GM12878 (cell line): ENCODE data around the gene INO80C. TPM values are rescaled to one million over a fixed set of nuclear protein-coding genes. Genes with fewer than 3 reads are reported as not detected.

Experiments used
- ATAC-seq: fragments of 200-7000 bp; cut with Tn5 transposase; 3 replicates; pipeline ENCODE4 v1.9.1; 2020; ENCODE audit warnings: mild to moderate bottlenecking, moderate library complexity
- BruUV-seq: library from RNA; stranded (reverse); fragments of 400-500 nt; replicated peaks from 2 replicates; lab custom pipeline; 2021; lab: Mats Ljungman, UMichigan
- CTCF ChIA-PET: fragments of 300-600 bp; sonication (Branson Sonifier 250); formaldehyde crosslinking; extraction: SDS; loops from one replicate; lab custom pipeline; 2021; ENCODE audit warnings: inconsistent platforms; lab: Yijun Ruan, JAX
- POLR2A ChIA-PET: fragments of 350-600 bp; formaldehyde crosslinking; extraction: SDS; loops from one replicate; lab custom pipeline; 2021; ENCODE audit warnings: inconsistent platforms; lab: Charles Lee
- RAD21 ChIA-PET: fragments of 300-600 bp; sonication (Branson Sonifier 250); formaldehyde crosslinking; loops from one replicate; lab custom pipeline; 2023; ENCODE audit warnings: antibody characterized with exemption; ENCODE audit not compliant: unreplicated experiment; lab: Charles Lee
- SMC1A ChIA-PET: fragments of 300-600 bp; sonication (Branson Sonifier 250); formaldehyde crosslinking; loops from one replicate; lab custom pipeline; 2023; ENCODE audit not compliant: unreplicated experiment, uncharacterized antibody; lab: Charles Lee
- DNase-seq: peaks from one replicate; pipeline ENCODE4 v3.0.0-alpha.2; 2011; ENCODE audit warnings: low read depth, low spot score
- FAIRE-seq: peaks from 3 replicates; lab custom pipeline; 2011; peaks lifted over from hg19 to GRCh38; lab: Jason Lieb, UNC
- H2AFZ ChIP-seq: 2 replicates; pipeline ENCODE4 v1.6.0; 2011; ENCODE audit warnings: low read depth, low read length, control low read depth; ENCODE audit not compliant: control insufficient read depth
- H3K27ac ChIP-seq: 2 replicates; pipeline ENCODE4 v1.5.1; 2011; ENCODE audit warnings: control low read depth; ENCODE audit not compliant: control insufficient read depth, insufficient read depth
- H3K27me3 ChIP-seq, 2 experiments: replicated peaks in 1 of 2; 2 replicates each; pipeline versions ENCODE4 v1.6.0 to v1.6.1; 2011; ENCODE audit warnings: low read length in 1 of 2; ENCODE audit not compliant: control insufficient read depth in 2 of 2, insufficient read depth in 2 of 2
- H3K36me3 ChIP-seq, 2 experiments: 2 replicates each; pipeline ENCODE4 v1.5.1; 2011; ENCODE audit warnings: low read length in 1 of 2; ENCODE audit not compliant: control insufficient read depth in 2 of 2, insufficient read depth in 2 of 2
- H3K4me1 ChIP-seq: 2 replicates; pipeline ENCODE4 v1.6.1; 2011; ENCODE audit warnings: mild to moderate bottlenecking, low read length, moderate library complexity, mixed read lengths; ENCODE audit not compliant: control insufficient read depth, insufficient read depth
- H3K4me2 ChIP-seq: 2 replicates; pipeline ENCODE4 v1.6.0; 2011; ENCODE audit warnings: control low read depth; ENCODE audit not compliant: control insufficient read depth, insufficient read depth
- H3K4me3 ChIP-seq: fragments of 200-600 bp; sonication (generic); 2 replicates; pipeline ENCODE4 v1.5.1; 2016
- H3K79me2 ChIP-seq: 2 replicates; pipeline ENCODE4 v1.6.0; 2011; ENCODE audit warnings: low read length; ENCODE audit not compliant: control insufficient read depth, insufficient read depth
- H3K9ac ChIP-seq: 2 replicates; pipeline ENCODE4 v1.8.0; 2011; ENCODE audit warnings: low read length, control low read depth, mixed read lengths; ENCODE audit not compliant: control insufficient read depth, insufficient read depth
- H3K9me3 ChIP-seq: replicated peaks from 3 replicates; pipeline ENCODE4 v1.5.1; 2011; ENCODE audit warnings: mild to moderate bottlenecking, low read length; ENCODE audit not compliant: control insufficient read depth, insufficient read depth
- H4K20me1 ChIP-seq: 2 replicates; pipeline ENCODE4 v1.6.0; 2011; ENCODE audit not compliant: control insufficient read depth, insufficient read depth
- ATF2 ChIP-seq: IDR thresholded peaks from 2 replicates; pipeline ENCODE4 v1.6.1; 2012; ENCODE audit warnings: low read length, inconsistent platforms
- BCL11A ChIP-seq: IDR thresholded peaks from 2 replicates; pipeline ENCODE4 v1.6.1; 2011; ENCODE audit warnings: low read depth, low read length
- BRCA1 ChIP-seq: IDR thresholded peaks from 2 replicates; pipeline ENCODE4 v1.6.1; 2011; ENCODE audit warnings: low read depth, low read length, improper control_type of control experiment
- CEBPB ChIP-seq, 2 experiments: fragments of 150-350 bp in 1 of 2; IDR thresholded peaks; 2 replicates each; pipeline ENCODE4 v1.6.1; 2012 to 2014; ENCODE audit warnings: low read depth in 2 of 2, low read length in 2 of 2, borderline replicate concordance in 1 of 2, inconsistent platforms in 1 of 2
- CHD1 ChIP-seq: IDR thresholded peaks from 2 replicates; pipeline ENCODE4 v1.6.1; 2012; ENCODE audit warnings: low read depth, low read length, improper control_type of control experiment
- CHD4 ChIP-seq: fragments of 200-600 bp; sonication (generic); IDR thresholded peaks from 2 replicates; pipeline ENCODE4 v1.6.1; 2016; ENCODE audit warnings: mild to moderate bottlenecking
- CREM ChIP-seq: IDR thresholded peaks from 2 replicates; pipeline ENCODE4 v1.6.1; 2014; ENCODE audit warnings: antibody characterized with exemption, low read depth
- CTCF ChIP-seq, 3 experiments: IDR thresholded peaks in 2 of 3; conservative IDR thresholded peaks in 1 of 3; 2 replicates each; pipeline ENCODE4 v1.5.1; 2011; ENCODE audit warnings: low read depth in 3 of 3, low read length in 3 of 3, mild to moderate bottlenecking in 3 of 3, control low read depth in 2 of 3, moderate library complexity in 2 of 3, inconsistent platforms in 1 of 3, mixed read lengths in 1 of 3; ENCODE audit not compliant: control insufficient read depth in 2 of 3, insufficient read depth in 1 of 3; ENCODE audit errors: extremely low read depth in 1 of 3
- FOXM1 ChIP-seq: IDR thresholded peaks from 2 replicates; pipeline ENCODE4 v1.6.1; 2012; ENCODE audit warnings: low read depth, mild to moderate bottlenecking, inconsistent platforms, low read length, moderate library complexity
- GABPA ChIP-seq: IDR thresholded peaks from 2 replicates; pipeline ENCODE4 v1.6.1; 2014; ENCODE audit warnings: antibody characterized with exemption, low read depth, mild to moderate bottlenecking, inconsistent platforms
- HDGF ChIP-seq: fragments of 450-650 bp; IDR thresholded peaks from 2 replicates; pipeline ENCODE4 v1.6.1; 2016; ENCODE audit warnings: antibody characterized with exemption
- IKZF1 ChIP-seq: fragments of 450-650 bp; conservative IDR thresholded peaks from 2 replicates; pipeline ENCODE4 v1.6.1; 2017; ENCODE audit warnings: antibody characterized with exemption, mild to moderate bottlenecking
- IKZF2 ChIP-seq, 2 experiments: fragments of 450-650 bp; IDR thresholded peaks; 2 replicates each; pipeline ENCODE4 v1.6.1; 2017; ENCODE audit warnings: mild to moderate bottlenecking in 2 of 2, moderate library complexity in 2 of 2
- MTA2 ChIP-seq: fragments of 450-650 bp; IDR thresholded peaks from 2 replicates; pipeline ENCODE4 v1.6.1; 2016; ENCODE audit warnings: low read depth, mild to moderate bottlenecking, moderate library complexity
- NFIC ChIP-seq: IDR thresholded peaks from 2 replicates; pipeline ENCODE4 v1.6.1; 2012; ENCODE audit warnings: low read depth, mild to moderate bottlenecking, inconsistent platforms, low read length, moderate library complexity
- PML ChIP-seq: IDR thresholded peaks from 2 replicates; pipeline ENCODE4 v1.6.1; 2012; ENCODE audit warnings: low read length, inconsistent platforms
- POLR2A ChIP-seq: IDR thresholded peaks from 2 replicates; pipeline ENCODE4 v1.6.1; 2011; ENCODE audit warnings: low read depth, mild to moderate bottlenecking, low read length
- POLR2AphosphoS5 ChIP-seq: IDR thresholded peaks from 2 replicates; pipeline ENCODE4 v1.6.1; 2011; ENCODE audit warnings: mild to moderate bottlenecking, low read length, inconsistent platforms
- RAD21 ChIP-seq: IDR thresholded peaks from 2 replicates; pipeline ENCODE4 v1.6.1; 2011; ENCODE audit warnings: mild to moderate bottlenecking, low read depth, low read length, moderate library complexity; ENCODE audit not compliant: insufficient read depth
- RCOR1 ChIP-seq: conservative IDR thresholded peaks from 2 replicates; pipeline ENCODE4 v1.6.1; 2012; ENCODE audit warnings: low read depth, low read length, improper control_type of control experiment
- RFX5 ChIP-seq: IDR thresholded peaks from 2 replicates; pipeline ENCODE4 v1.6.1; 2011; ENCODE audit warnings: low read depth, low read length, improper control_type of control experiment
- SMC3 ChIP-seq: IDR thresholded peaks from 2 replicates; pipeline ENCODE4 v1.6.1; 2011; ENCODE audit warnings: low read length, improper control_type of control experiment, borderline replicate concordance
- SREBF2 ChIP-seq: IDR thresholded peaks from 2 replicates; pipeline ENCODE4 v1.6.1; 2012; ENCODE audit warnings: mild to moderate bottlenecking, low read length
- TCF12 ChIP-seq: IDR thresholded peaks from 2 replicates; pipeline ENCODE4 v1.6.1; 2011; ENCODE audit warnings: low read depth, mild to moderate bottlenecking, low read length
- YBX1 ChIP-seq: fragments of 450-650 bp; IDR thresholded peaks from 2 replicates; pipeline ENCODE4 v1.6.1; 2016; ENCODE audit warnings: antibody characterized with exemption
- YY1 ChIP-seq: IDR thresholded peaks from 2 replicates; pipeline ENCODE4 v1.6.1; 2011; ENCODE audit warnings: low read depth, mild to moderate bottlenecking, low read length
- ZBED1 ChIP-seq: IDR thresholded peaks from 2 replicates; pipeline ENCODE4 v1.6.1; 2016; ENCODE audit warnings: borderline replicate concordance
- WGBS: methylation state at CpG from one replicate; pipeline ENCODE4 v1.1.6; 2016; ENCODE audit warnings: low lambda C conversion rate; ENCODE audit not compliant: insufficient replicate concordance, insufficient coverage; ENCODE audit errors: missing lambda C conversion rate; 5-methylcytosine and 5-hydroxymethylcytosine counted together
- in situ Hi-C: fragments of 300-500 bp; cut with MboI; formaldehyde crosslinking; loops from 9 replicates; pipeline ENCODE4 v1.14.3; 2018; ENCODE audit warnings: mixed read lengths
- intact Hi-C: fragments of 100-400 bp; cut with micrococcal nuclease; formaldehyde crosslinking; loops from one replicate; pipeline ENCODE4 v1.14.2; 2022; ENCODE audit not compliant: unreplicated experiment
- polyA plus RNA-seq, 11 experiments: library from polyadenylated mRNA; depleted of rRNA in 4 of 11; unstranded in 6 of 11; stranded (reverse) in 5 of 11; fragments of >200 nt; fragmentation: Nextera tagmentation in 4 of 11; fragmentation: Illumina TruSeq in 1 of 11; extraction: Ambion mirVana in 4 of 11; extraction: Trizol in 1 of 11; gene quantifications; 1 replicate in 1 of 11; 2 replicates in 10 of 11; pipeline versions ENCODE4 v1.2.1 to v1.2.3, GENCODE V29; 2011 to 2016; ENCODE audit warnings: inconsistent platforms in 2 of 11, missing spikeins in 2 of 11, low read depth in 1 of 11
- total RNA-seq, 4 experiments: library from RNA; depleted of rRNA in 3 of 4; stranded (reverse); fragments of >200 nt in 3 of 4; fragmentation: Illumina TruSeq in 1 of 4; extraction: Trizol in 1 of 4; gene quantifications; 2 replicates each; pipeline versions ENCODE4 v1.2.1 to v1.2.3, GENCODE V29; 2013 to 2021

The INO80C gene
- total and polyA plus RNA-seq, 10 of the 15 experiments (the other 5 are each of a cell fraction or from before 2014, with no cell fraction given): 9.9 to 43.2 (median 30.1) TPM

GRCh38 chr18:35511833-35512232, 14.1 kb upstream of the INO80C start:
- H2AFZ ChIP-seq: no peak overlapping the region
- no peak overlapping the region for H3K4me2 ChIP-seq
- BruUV-seq: no TSS peak
- ChIA-PET RAD21 (interaction anchor here (0.8 to 2.4 kb wide), 17 partner anchors 9 to 125 kb away, joined by 3 to 24 read pairs (median 4); partner anchors contain the start of gene INO80C), POLR2A (interaction anchor here (0.6 to 2.6 kb wide), 6 partner anchors 10 to 54 kb away, joined by 3 to 15 read pairs (median 4); partner anchors contain the start of gene INO80C), SMC1A (interaction anchor here (0.8 to 3.7 kb wide), 33 partner anchors 9 to 239 kb away, joined by 3 to 28 read pairs (median 5); partner anchors contain the start of genes GALNT1 and INO80C), CTCF (interaction anchor here (0.8 to 2.5 kb wide), 17 partner anchors 9 to 127 kb away, joined by 3 to 27 read pairs (median 4); partner anchors contain the start of gene INO80C)
- WGBS: 18% methylated on average over 1 of the region's 1 CpG
- in situ Hi-C loops: no loop called here
- no peaks in the 10 kb centered on the region for H4K20me1 ChIP-seq
- FAIRE-seq: no peak
- no peak for DNase-seq
- no peaks in the 10 kb centered on the region for H3K36me3 ChIP-seq
- no peaks in the 10 kb centered on the region for H3K79me2 ChIP-seq
- intact Hi-C loops: loop anchor here (1.0 to 5.0 kb wide), 2 partner anchors 65 to 104 kb away; no protein-coding TSS in a partner anchor
- H3K4me1 ChIP-seq: peaks cover 8% of the 10 kb centered on the region
- H3K9ac ChIP-seq: no peak overlapping the region
- no peaks in the 10 kb centered on the region for H3K9me3 ChIP-seq
- no peaks in the 10 kb centered on the region for H3K27me3 ChIP-seq
- ATAC-seq: peak; percentile 61
- H3K4me3 ChIP-seq: no peak overlapping the region
- no peak overlapping the region for H3K27ac ChIP-seq
- TF ChIP-seq IKZF1 (no peak), NFIC (0 out of 2 replicates have a peak, but pooled peaks have one; percentile 9), CEBPB (IDR thresholded peaks at IDR 0.05; ENCODE audit: borderline replicate concordance in 1 of 2, low read depth in 2 of 2, low read length in 2 of 2) (no peak), POLR2A (no peak), CTCF (IDR thresholded peaks at IDR 0.05 in 2 of 3, conservative IDR thresholded peaks at IDR 0.05 in 1 of 3; ENCODE audit: control insufficient read depth in 2 of 3, extremely low read depth in 1 of 3, insufficient read depth in 1 of 3, low read depth in 3 of 3, low read length in 3 of 3) (peak; percentile 18 to 41 (median 22); a peak in 3 of 6 replicates), GABPA (no peak), RFX5 (no peak), HDGF (no peak), FOXM1 (no peak), YBX1 (no peak), RCOR1 (no peak), CHD4 (no peak), IKZF2 (IDR thresholded peaks at IDR 0.05) (no peak; a peak in 1 of 4 replicates), BCL11A (no peak), CHD1 (0 out of 2 replicates have a peak, but pooled peaks have one; percentile 43), BRCA1 (no peak), SMC3 (peak; percentile 51; the same call in 1 of the 2 replicates), YY1 (no peak), TCF12 (no peak), RAD21 (peak; percentile 65), ZBED1 (no peak), MTA2 (peak; percentile 9; the same call in 1 of the 2 replicates), SREBF2 (no peak), POLR2AphosphoS5 (no peak), PML (no peak), CREM (no peak), ATF2 (no peak)
